Fibroblast of the aortic adventitia (primary cell): ENCODE data around the gene VKORC1L1. TPM values are rescaled to one million over a fixed set of nuclear protein-coding genes. Genes with fewer than 3 reads are reported as not detected.
"Not testable (repeated sequence)": the region's sequence is repeated elsewhere in the genome, so short reads cannot be mapped to it uniquely, and the experiment has no call there.

Experiments
- DNase-seq: peaks from one replicate; pipeline ENCODE4 v3.0.0-alpha.2; 2010; ENCODE audit warnings: low read depth
- H3K4me3 ChIP-seq: 2 replicates; pipeline ENCODE4 v1.5.1; 2011; ENCODE audit warnings: low read depth, mild to moderate bottlenecking, control low read depth, low read length, moderate library complexity
- CTCF ChIP-seq: IDR thresholded peaks from 2 replicates; pipeline ENCODE4 v1.5.1; 2011; ENCODE audit warnings: mild to moderate bottlenecking, low read length, control low read depth, inconsistent platforms; ENCODE audit not compliant: insufficient read depth
- total RNA-seq: library from RNA; depleted of rRNA; stranded (reverse); fragments of >200 nt; gene quantifications from 2 replicates; pipeline ENCODE4 v1.2.3, GENCODE V29; 2012; ENCODE audit warnings: low replicate concordance

VKORC1L1 gene
- total RNA-seq, result 8.7 and 17.8 TPM in 2 replicates

- peak; percentile 83 for DNase-seq
- TF ChIP-seq CTCF, result no peak
These were observed at the start of gene VKORC1L1 for GRCh38 chr7:65872776-65873581. Gene VKORC1L1, plus strand, starts transcription at chr7:65873074. Its CDS starts 298 bp downstream, at chr7:65873372.

GRCh38 chr7:65827366-65827765, 45.5 kb upstream of the VKORC1L1 start:
- peak; percentile 24 for DNase-seq
- TF ChIP-seq CTCF, result no peak
- no peak overlapping the region for H3K4me3 ChIP-seq

More at GRCh38 chr7:65872776-65873581, at the start of gene VKORC1L1:
- H3K4me3 ChIP-seq, result peak within 1 kb of the TSS; percentile 73

DNA sequence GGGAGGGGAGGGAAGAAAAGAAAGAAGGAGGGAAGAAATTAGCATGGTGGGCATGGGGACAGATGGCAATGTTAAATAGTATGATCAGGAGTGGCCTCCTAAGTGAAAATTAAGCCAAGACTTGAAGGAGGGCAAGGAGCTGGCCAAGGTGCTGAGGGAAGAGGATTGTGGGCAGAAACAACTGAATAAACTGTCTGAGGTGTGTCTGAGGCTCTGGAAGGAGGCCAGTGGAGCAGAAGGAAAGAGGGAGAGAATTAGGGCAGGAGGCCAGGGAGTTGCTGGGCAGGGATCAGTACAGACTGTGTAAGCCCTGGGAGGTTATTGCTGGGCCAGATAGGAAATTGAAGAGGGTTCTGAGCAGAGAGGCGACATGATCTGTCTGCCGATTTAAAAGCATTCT, 40.6 kb upstream of the VKORC1L1 start:
- DNase-seq, result peak; percentile 59
- TF ChIP-seq CTCF, result no peak
- no peak overlapping the region for H3K4me3 ChIP-seq

DNA sequence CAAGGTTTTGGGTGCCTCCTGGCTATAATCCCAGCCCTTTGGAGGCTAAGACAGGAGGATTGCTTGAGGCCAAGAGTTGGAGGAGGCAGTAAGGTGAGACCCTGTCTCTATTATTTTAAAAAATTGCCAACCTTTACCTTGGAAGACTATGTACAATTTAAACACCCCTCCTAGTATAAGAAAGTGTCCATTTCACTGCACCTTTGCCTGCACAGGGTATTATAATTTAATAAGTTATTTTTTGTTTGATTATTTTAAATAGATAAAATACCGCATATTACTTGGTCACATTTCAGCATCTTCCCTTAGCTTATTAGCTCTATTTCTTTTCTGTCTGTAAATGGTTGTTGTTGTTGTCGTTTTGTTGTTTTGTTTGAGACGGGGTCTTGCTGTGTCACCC, 36.2 kb upstream of the VKORC1L1 start:
- not testable (repeated sequence) for DNase-seq, H3K4me3 ChIP-seq

- H3K4me3 ChIP-seq, result not testable (repeated sequence)
- peak; percentile 29 for DNase-seq
These were observed 35.3 kb upstream of the VKORC1L1 start for GRCh38 chr7:65837541-65837956.

DNA sequence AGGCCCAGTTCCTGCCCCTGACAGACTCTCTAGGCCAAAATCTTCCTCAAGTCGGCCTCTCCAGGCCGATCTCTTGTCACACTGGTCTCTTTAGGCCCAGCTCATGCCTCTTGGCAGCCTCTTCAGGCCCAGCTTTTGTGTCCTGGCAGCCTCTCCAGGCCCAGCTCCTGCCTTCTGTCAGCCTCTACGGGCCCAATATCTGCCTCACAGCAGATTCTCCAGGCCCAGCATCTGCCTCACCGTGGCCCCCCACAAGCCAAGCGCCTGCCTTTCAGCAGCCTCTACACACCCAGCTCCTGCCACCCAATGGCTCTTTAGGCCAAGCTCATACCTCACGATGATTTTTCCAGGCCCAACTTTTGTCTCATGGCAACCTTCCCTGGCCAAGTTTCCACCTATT, 33.0 kb upstream of the VKORC1L1 start:
- no peak for DNase-seq
- no peak for TF ChIP-seq CTCF
- no peak overlapping the region for H3K4me3 ChIP-seq

DNA sequence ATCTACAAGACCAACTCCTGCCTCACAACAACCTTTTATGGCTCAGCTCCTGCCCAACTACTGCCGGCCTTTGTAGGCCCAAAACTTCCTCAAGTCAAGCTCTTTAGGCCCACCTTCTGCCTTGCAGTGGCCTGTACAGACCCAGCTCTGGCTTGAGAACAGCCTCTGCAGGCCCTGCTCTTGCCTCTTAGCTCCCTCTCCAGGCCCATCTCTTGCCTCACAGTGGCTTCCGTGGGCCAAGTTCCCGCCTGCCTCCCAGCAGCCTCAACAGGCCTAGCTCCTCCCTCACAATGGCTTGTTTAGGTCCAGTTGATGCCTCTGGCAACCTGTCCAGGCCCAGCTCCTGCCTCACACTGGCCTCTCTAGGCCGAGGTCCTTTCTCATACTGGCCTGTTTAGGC, 32.4 kb upstream of the VKORC1L1 start:
- TF ChIP-seq CTCF, result no peak
- H3K4me3 ChIP-seq, result no peak overlapping the region
- no peak for DNase-seq

- not testable (repeated sequence) for DNase-seq, H3K4me3 ChIP-seq
These were observed 29.3 kb upstream of the VKORC1L1 start for GRCh38 chr7:65843616-65844015.
